B cell (primary cell): ENCODE results near the gene ZFP14. TPM values are rescaled to one million over a fixed set of nuclear protein-coding genes. Genes with fewer than 3 reads are reported as not detected.
"Not testable (repeated sequence)": the region's sequence is repeated elsewhere in the genome, so short reads cannot be mapped to it uniquely, and the experiment has no call there.

Experiments used
- ATAC-seq: fragments of 200-7000 bp; cut with Tn5 transposase; one replicate; pipeline ENCODE4 v1.10.0; 2021; ENCODE audit warnings: low read depth, mild to moderate bottlenecking, moderate number of reproducible peaks, moderate library complexity
- CTCF ChIA-PET: fragments of 350-600 bp; sonication (Branson Sonifier 250); formaldehyde crosslinking; loops from one replicate; lab custom pipeline; 2021; ENCODE audit warnings: antibody characterized with exemption, inconsistent platforms; lab: Charles Lee
- POLR2A ChIA-PET: fragments of 350-600 bp; sonication (Branson Sonifier 250); formaldehyde crosslinking; loops from one replicate; lab custom pipeline; 2021; ENCODE audit warnings: antibody characterized with exemption; lab: Charles Lee
- DNase-seq: peaks from one replicate; pipeline ENCODE4 v3.0.0; 2013
- H2AFZ ChIP-seq: 2 replicates; pipeline ENCODE4 v1.6.1; 2012; ENCODE audit warnings: mild to moderate bottlenecking, low read depth, low read length; ENCODE audit not compliant: insufficient read depth, poor library complexity, severe bottlenecking
- H3K27ac ChIP-seq, 2 donors: 1 replicate in 1 of 2; 2 replicates in 1 of 2; pipeline ENCODE4 v1.5.1; 2012 to 2013; ENCODE audit warnings: low read length in 2 of 2, mild to moderate bottlenecking in 2 of 2, moderate library complexity in 1 of 2
- H3K27me3 ChIP-seq, 4 experiments: fragments of 200-600 bp in 1 of 4; sonication (generic) in 1 of 4; replicated peaks in 1 of 4; 1 replicate in 2 of 4; 2 replicates in 2 of 4; pipeline versions ENCODE4 v1.6.1 to v1.7.0; 2013 to 2016; ENCODE audit warnings: low read length in 3 of 4, mild to moderate bottlenecking in 2 of 4, mixed read lengths in 1 of 4, moderate library complexity in 1 of 4; ENCODE audit not compliant: insufficient read depth in 4 of 4, control insufficient read depth in 3 of 4; ENCODE audit errors: control extremely low read depth in 1 of 4
- H3K36me3 ChIP-seq, 2 experiments: replicated peaks in 1 of 2; 1 replicate in 1 of 2; 2 replicates in 1 of 2; pipeline versions ENCODE4 v1.6.1 to v1.7.1; 2013; ENCODE audit warnings: low read length in 1 of 2; ENCODE audit not compliant: insufficient read depth in 2 of 2, control insufficient read depth in 1 of 2; ENCODE audit errors: control extremely low read depth in 1 of 2, extremely low read depth in 1 of 2
- H3K4me1 ChIP-seq, 2 donors: fragments of 200-600 bp in 1 of 2; sonication (generic) in 1 of 2; 1 replicate in 1 of 2; 2 replicates in 1 of 2; pipeline versions ENCODE4 v1.5.1 to v1.6.1; 2013 to 2017; ENCODE audit warnings: low read length in 2 of 2; ENCODE audit not compliant: control insufficient read depth in 2 of 2, insufficient read depth in 2 of 2
- H3K4me2 ChIP-seq: replicated peaks from 2 replicates; pipeline ENCODE3; 2012; ENCODE audit warnings: mild to moderate bottlenecking, low read depth, low read length; ENCODE audit not compliant: poor library complexity, severe bottlenecking
- H3K4me3 ChIP-seq, 5 experiments: fragments of 200-600 bp in 1 of 5; sonication (generic) in 1 of 5; 1 replicate in 3 of 5; 2 replicates in 2 of 5; pipeline versions ENCODE4 v1.5.1 to v1.7.0; 2011 to 2016; ENCODE audit warnings: low read length in 4 of 5, mild to moderate bottlenecking in 4 of 5, low read depth in 2 of 5, control low read depth in 1 of 5, moderate library complexity in 1 of 5; ENCODE audit not compliant: insufficient read depth in 1 of 5; ENCODE audit errors: control extremely low read depth in 1 of 5, extremely low read depth in 1 of 5
- H3K79me2 ChIP-seq: fragments of 200-600 bp; sonication (generic); one replicate; pipeline ENCODE4 v1.6.0; 2016; ENCODE audit warnings: low read length; ENCODE audit not compliant: control insufficient read depth, insufficient read depth
- H3K9ac ChIP-seq: fragments of 200-600 bp; sonication (generic); 2 replicates; pipeline ENCODE4 v1.6.1; 2017; ENCODE audit warnings: mild to moderate bottlenecking, low read length, moderate library complexity
- H3K9me3 ChIP-seq, 3 donors: one replicate each; pipeline versions ENCODE4 v1.6.1 to v1.7.1; 2013; ENCODE audit warnings: low read length in 2 of 3; ENCODE audit not compliant: control insufficient read depth in 2 of 3, insufficient read depth in 1 of 3; ENCODE audit errors: control extremely low read depth in 1 of 3
- H4K20me1 ChIP-seq: 2 replicates; pipeline ENCODE4 v1.6.0; 2012; ENCODE audit warnings: mild to moderate bottlenecking, low read length; ENCODE audit not compliant: insufficient read depth, control insufficient read depth, poor library complexity, severe bottlenecking
- H3K27ac Mint-ChIP-seq: one replicate; pipeline ENCODE4 v1.8.0; 2021; ENCODE audit warnings: mixed read lengths
- H3K27me3 Mint-ChIP-seq: one replicate; pipeline ENCODE4 v1.8.0; 2021; ENCODE audit warnings: mixed read lengths
- H3K4me1 Mint-ChIP-seq: one replicate; pipeline ENCODE4 v1.8.0; 2021; ENCODE audit warnings: mixed read lengths
- H3K4me3 Mint-ChIP-seq: one replicate; pipeline ENCODE4 v1.8.0; 2021; ENCODE audit warnings: mixed read lengths
- H3K9me3 Mint-ChIP-seq: one replicate; pipeline ENCODE4 v1.8.0; 2022; ENCODE audit warnings: mixed read lengths; ENCODE audit not compliant: insufficient read depth
- WGBS: methylation state at CpG from one replicate; pipeline ENCODE4 v1.1.5; 2013; ENCODE audit warnings: missing lambda C conversion rate; ENCODE audit not compliant: insufficient coverage; 5-methylcytosine and 5-hydroxymethylcytosine counted together
- intact Hi-C: fragments of 100-400 bp; cut with micrococcal nuclease; formaldehyde crosslinking; loops from one replicate; pipeline ENCODE4 v1.10.0; 2022
- polyA plus RNA-seq: library from polyadenylated mRNA; depleted of rRNA; stranded (reverse); fragments of >200 nt; gene quantifications from 2 replicates; pipeline ENCODE4 v1.2.3, GENCODE V29; 2012
- total RNA-seq, 2 donors: library from RNA; stranded (reverse); fragments of 120-200 nt in 1 of 2; gene quantifications; 1 replicate in 1 of 2; 2 replicates in 1 of 2; pipeline versions ENCODE4 v1.2.3 to v1.2.4, GENCODE V29; 2013 to 2022

Gene ZFP14
- total and polyA plus RNA-seq, 2 donors (not counting 1 experiment from before 2014, with no cell fraction given), result 5.2 to 22.7 TPM

DNA sequence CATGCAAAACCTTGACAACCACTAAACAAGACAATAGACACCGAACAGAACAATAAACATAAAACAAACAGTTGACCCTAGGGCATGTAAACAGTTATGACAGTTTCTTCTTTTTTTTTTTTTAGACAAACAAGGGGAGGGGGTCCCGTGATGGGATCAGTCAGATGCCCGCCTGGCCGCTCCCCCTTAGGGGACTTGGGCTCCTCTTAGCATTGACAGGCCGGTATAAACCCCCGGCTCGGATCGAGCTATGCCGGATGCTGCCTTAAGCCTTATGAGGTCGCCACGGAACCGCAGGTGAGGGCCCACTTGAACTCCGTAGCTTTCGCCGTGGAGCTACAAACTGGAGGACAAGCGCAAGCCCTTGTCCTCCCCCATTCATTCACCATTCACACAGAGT, 49.5 kb downstream of the ZFP14 start:
- H3K9me3 ChIP-seq, result peaks cover 0 to 18% (median 1%) of the 10 kb centered on the region in 3 donors
- H3K4me3 Mint-ChIP-seq, result peak overlapping the region; percentile 56

DNA sequence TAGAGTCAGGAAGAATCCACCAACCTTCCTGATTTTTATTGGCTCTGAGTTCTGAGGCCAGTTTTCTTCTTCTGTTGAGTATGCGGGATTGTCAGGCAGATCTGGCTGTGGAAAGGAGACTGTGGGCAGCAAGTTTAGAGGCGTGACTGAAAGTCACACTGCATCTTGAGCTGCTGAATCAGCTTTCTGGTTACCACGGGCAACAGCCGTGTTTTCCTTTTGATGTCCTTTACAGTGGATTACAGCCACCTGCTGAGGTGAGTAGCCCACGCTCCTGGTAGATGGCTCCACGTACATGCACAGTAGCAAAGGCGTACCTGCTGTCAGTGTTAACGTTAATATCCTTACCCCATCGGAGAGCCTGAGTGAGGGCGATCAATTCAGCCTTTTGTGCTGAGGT, 52.4 kb downstream of the ZFP14 start:
- H4K20me1 ChIP-seq, intact Hi-C loops, CTCF ChIA-PET, H3K4me2 ChIP-seq, H3K4me3 ChIP-seq, H3K27me3 ChIP-seq, H3K27ac Mint-ChIP-seq, H3K9me3 Mint-ChIP-seq, H3K9ac ChIP-seq, H3K27me3 Mint-ChIP-seq, H3K27ac ChIP-seq, H3K4me3 Mint-ChIP-seq, POLR2A ChIA-PET, ATAC-seq, H3K4me1 ChIP-seq, DNase-seq, H2AFZ ChIP-seq: not testable (repeated sequence)
- Histone ChIP-seq H3K36me3 (peaks cover 6 to 40% of the 10 kb centered on the region in 2 experiments), H3K79me2 (peaks cover 39% of the 10 kb centered on the region), H3K9me3 (peaks cover 0 to 11% (median 1%) of the 10 kb centered on the region in 3 donors)
- 98% methylated on average over 9 of the region's 10 CpGs for WGBS
- H3K4me1 Mint-ChIP-seq, result peaks cover 16% of the 10 kb centered on the region

More for the DNA sequence above, 49.5 kb downstream of the ZFP14 start:
- CTCF ChIA-PET, POLR2A ChIA-PET, H3K27me3 Mint-ChIP-seq, H3K27ac ChIP-seq, ATAC-seq, H4K20me1 ChIP-seq, H3K4me3 ChIP-seq, H2AFZ ChIP-seq, H3K27ac Mint-ChIP-seq, intact Hi-C loops, H3K9ac ChIP-seq, DNase-seq, H3K4me2 ChIP-seq, H3K27me3 ChIP-seq, H3K9me3 Mint-ChIP-seq: not testable (repeated sequence)
- Histone ChIP-seq H3K79me2 (peaks cover 39% of the 10 kb centered on the region), H3K4me1 (peaks cover 15 to 17% of the 10 kb centered on the region in 2 donors), H3K36me3 (peaks cover 6 to 40% of the 10 kb centered on the region in 2 experiments)
- WGBS, result 99% methylated on average over 9 of the region's 16 CpGs
- H3K4me1 Mint-ChIP-seq, result peaks cover 24% of the 10 kb centered on the region

DNA sequence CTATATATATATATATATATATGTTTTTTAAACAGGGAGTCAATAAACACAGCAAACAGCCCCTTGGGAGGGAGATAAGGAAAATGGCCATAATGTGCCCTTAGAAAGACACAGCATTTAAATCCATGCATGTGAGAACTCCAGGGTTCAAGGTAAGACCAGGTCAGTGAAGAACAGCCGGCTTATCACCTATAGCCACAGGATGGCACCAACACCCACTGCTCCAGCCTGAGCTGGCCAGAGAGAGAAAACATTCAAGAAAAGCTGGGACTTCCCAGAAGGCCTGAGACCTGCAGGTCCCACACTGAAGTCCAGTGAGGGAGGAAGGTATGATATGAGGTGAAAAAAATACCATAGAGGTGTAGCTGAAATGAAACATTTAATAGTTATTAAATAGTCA, 63.8 kb downstream of the ZFP14 start:
- no CpG with 5 or more reads among the region's 1 CpG for WGBS
- H3K4me2 ChIP-seq, H3K27ac Mint-ChIP-seq, H3K9ac ChIP-seq, H2AFZ ChIP-seq, H4K20me1 ChIP-seq, DNase-seq, ATAC-seq, H3K27me3 Mint-ChIP-seq, H3K4me1 Mint-ChIP-seq, H3K9me3 Mint-ChIP-seq, POLR2A ChIA-PET, H3K4me3 ChIP-seq, CTCF ChIA-PET, H3K9me3 ChIP-seq, H3K79me2 ChIP-seq, H3K4me1 ChIP-seq, intact Hi-C loops, H3K4me3 Mint-ChIP-seq, H3K27ac ChIP-seq, H3K36me3 ChIP-seq, H3K27me3 ChIP-seq: not testable (repeated sequence)

DNA sequence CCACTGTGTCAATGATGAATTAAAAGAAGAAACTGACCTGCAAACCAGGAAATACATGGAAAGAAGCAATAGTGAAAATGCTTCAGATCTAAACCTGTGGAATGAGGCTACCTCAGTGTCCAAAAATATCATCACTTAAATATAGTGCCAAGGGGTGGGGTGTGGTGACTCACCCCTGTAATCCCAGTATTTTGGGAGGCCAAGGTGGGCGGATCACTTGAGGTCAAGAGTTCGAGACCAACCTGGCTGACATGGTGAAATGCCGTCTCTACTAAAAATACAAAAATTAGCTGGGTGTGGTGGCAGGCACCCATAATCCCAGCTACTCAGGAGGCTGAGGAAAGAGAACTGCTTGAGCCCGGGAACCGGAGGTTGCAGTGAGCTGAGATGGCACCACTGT, 64.9 kb downstream of the ZFP14 start:
- H3K4me2 ChIP-seq, H3K9me3 Mint-ChIP-seq, ATAC-seq, H3K9me3 ChIP-seq, CTCF ChIA-PET, H3K27ac Mint-ChIP-seq, H3K27ac ChIP-seq, H3K36me3 ChIP-seq, H3K4me3 ChIP-seq, H3K9ac ChIP-seq, POLR2A ChIA-PET, H3K4me1 Mint-ChIP-seq, H2AFZ ChIP-seq, H4K20me1 ChIP-seq, intact Hi-C loops, H3K27me3 ChIP-seq, H3K79me2 ChIP-seq, H3K27me3 Mint-ChIP-seq, H3K4me3 Mint-ChIP-seq, DNase-seq, H3K4me1 ChIP-seq: not testable (repeated sequence)
- no CpG with 5 or more reads among the region's 5 CpGs for WGBS
